Left lung (tissue), 10 donors: ENCODE data around the gene BRF1. TPM values are rescaled to one million over a fixed set of nuclear protein-coding genes. Genes with fewer than 3 reads are reported as not detected.

Experiments
- ATAC-seq: fragments of 200-7000 bp; cut with Tn5 transposase; one replicate; pipeline ENCODE4 v1.9.1; 2020; ENCODE audit warnings: moderate library complexity
- DNase-seq, 4 donors: peaks; one replicate each; pipeline ENCODE4 v3.0.0-alpha.2; 2013 to 2020
- H3K27ac ChIP-seq, 2 donors: fragments of 200-600 bp; sonication (generic) in 1 of 2; one replicate each; pipeline versions ENCODE4 v1.5.0 to v1.8.0; 2020 to 2021
- H3K27me3 ChIP-seq, 2 donors: fragments of 200-600 bp; sonication (generic) in 1 of 2; one replicate each; pipeline versions ENCODE4 v1.5.0 to v1.8.0; 2020 to 2021
- H3K36me3 ChIP-seq, 2 donors: fragments of 200-600 bp; sonication (generic) in 1 of 2; one replicate each; pipeline versions ENCODE4 v1.5.0 to v1.8.0; 2020 to 2021
- H3K4me1 ChIP-seq, 2 donors: fragments of 200-600 bp; one replicate each; pipeline ENCODE4 v1.8.0; 2021
- H3K4me3 ChIP-seq, 2 donors: fragments of 200-600 bp; sonication (generic) in 1 of 2; one replicate each; pipeline versions ENCODE4 v1.5.0 to v1.8.0; 2020 to 2021; ENCODE audit warnings: mild to moderate bottlenecking in 1 of 2
- H3K9me3 ChIP-seq, 2 donors: fragments of 200-600 bp; sonication (generic) in 1 of 2; one replicate each; pipeline versions ENCODE4 v1.5.0 to v1.8.0; 2020 to 2021
- CTCF ChIP-seq, 2 donors: fragments of 200-600 bp; sonication (generic) in 1 of 2; IDR thresholded peaks; one replicate each; pipeline versions ENCODE4 v1.5.0 to v1.8.0; 2021; ENCODE audit warnings: antibody characterized with exemption in 2 of 2
- intact Hi-C, 2 donors: fragments of 100-400 bp; cut with DNase I; formaldehyde crosslinking; loops; one replicate each; pipeline versions ENCODE4 v1.11.2 to v1.14.2; 2022
- polyA plus RNA-seq, 6 donors: library from polyadenylated mRNA; unstranded; fragments of 120-200 nt; gene quantifications; one replicate each; pipeline ENCODE4 v1.2.1, GENCODE V29; 2013; ENCODE audit not compliant: insufficient read length in 6 of 6
- total RNA-seq, 2 donors: library from RNA; stranded (reverse); fragmentation: NEBNext Ultra II Directional; extraction: Animal tissue kit (Norgen Biotek cat#: 25700); gene quantifications; one replicate each; pipeline ENCODE4 v1.2.1, GENCODE V29; 2021
- donor health status: DM: no; HTN: yes; CAD: no.
- donor health status: DM: no; HTN: no; CAD: no.

The BRF1 gene
- total and polyA plus RNA-seq, 8 donors, result 32.7 to 45.1 (median 34.9) TPM

GRCh38 chr14:105287249-105288102 is 13.3 kb downstream of the BRF1 start:
- H3K36me3 ChIP-seq, result peaks cover 0 to 8% of the 10 kb centered on the region in 2 donors
- H3K27me3 ChIP-seq, result no peaks in the 10 kb centered on the region
- ATAC-seq (no peak), DNase-seq (no peak)
- no peaks in the 10 kb centered on the region for H3K9me3 ChIP-seq
- intact Hi-C loops, result no loop called here
- no peak overlapping the region for H3K27ac ChIP-seq
- TF ChIP-seq CTCF (IDR thresholded peaks at IDR 0.05), result no peak
- H3K4me3 ChIP-seq, result no peak overlapping the region
- H3K4me1 ChIP-seq, result peaks cover 0 to 28% of the 10 kb centered on the region in 2 donors

GRCh38 chr14:105286759-105287144 is 14.0 kb downstream of the BRF1 start:
- no peak for DNase-seq
- TF ChIP-seq CTCF (IDR thresholded peaks at IDR 0.05), result no peak
- H3K27me3 ChIP-seq, result no peaks in the 10 kb centered on the region
- peaks cover 0 to 21% of the 10 kb centered on the region in 2 donors for H3K4me1 ChIP-seq
- no peaks in the 10 kb centered on the region for H3K9me3 ChIP-seq
- intact Hi-C loops, result no loop called here
- peaks cover 0 to 8% of the 10 kb centered on the region in 2 donors for H3K36me3 ChIP-seq
- ATAC-seq, result no peak
- no peak overlapping the region for H3K27ac ChIP-seq
- no peak overlapping the region for H3K4me3 ChIP-seq

GRCh38 chr14:105285174-105285573 is 15.6 kb downstream of the BRF1 start:
- intact Hi-C loops, result no loop called here
- Histone ChIP-seq H3K27me3 (no peaks in the 10 kb centered on the region), H3K36me3 (peaks cover 0 to 8% of the 10 kb centered on the region in 2 donors), H3K27ac (no peak overlapping the region), H3K9me3 (no peaks in the 10 kb centered on the region), H3K4me1 (peaks cover 0 to 10% of the 10 kb centered on the region in 2 donors), H3K4me3 (no peak overlapping the region)
- DNase-seq, result no peak
- no peak for TF ChIP-seq CTCF (IDR thresholded peaks at IDR 0.05)
- no peak for ATAC-seq

GRCh38 chr14:105283899-105284298 is 16.9 kb downstream of the BRF1 start:
- TF ChIP-seq CTCF (IDR thresholded peaks at IDR 0.05), result no peak
- Histone ChIP-seq H3K4me1 (peaks cover 0 to 10% of the 10 kb centered on the region in 2 donors), H3K9me3 (no peaks in the 10 kb centered on the region), H3K27ac (no peak overlapping the region), H3K27me3 (no peaks in the 10 kb centered on the region), H3K36me3 (peaks cover 0 to 8% of the 10 kb centered on the region in 2 donors), H3K4me3 (no peak overlapping the region)
- intact Hi-C loops, result loop anchor here in 1 of 2 donors (5.0 kb wide), 1 partner anchor 82 kb away; no protein-coding TSS in a partner anchor
- no peak for DNase-seq
- ATAC-seq, result no peak

GRCh38 chr14:105283028-105283427 is 17.8 kb downstream of the BRF1 start:
- Histone ChIP-seq H3K4me3 (no peak overlapping the region), H3K27ac (no peak overlapping the region), H3K9me3 (no peaks in the 10 kb centered on the region), H3K27me3 (no peaks in the 10 kb centered on the region), H3K36me3 (peaks cover 0 to 8% of the 10 kb centered on the region in 2 donors), H3K4me1 (peaks cover 0 to 10% of the 10 kb centered on the region in 2 donors)
- TF ChIP-seq CTCF (IDR thresholded peaks at IDR 0.05), result no peak
- DNase-seq, result no peak
- intact Hi-C loops, result loop anchor here in 1 of 2 donors (5.0 kb wide), 1 partner anchor 81 kb away; no protein-coding TSS in a partner anchor
- ATAC-seq, result no peak
